MM.1S (cell line): Measurements from ENCODE around the gene HOXB6.

Experiments used
- DNase-seq: peaks from one replicate; pipeline ENCODE4 v3.0.0-alpha.2; 2015
- H2AFZ ChIP-seq: fragments of 300-600 bp; sonication (generic); 2 replicates; pipeline ENCODE4 v1.6.0; 2016; ENCODE audit warnings: antibody characterized with exemption, low read length
- H3F3A ChIP-seq: fragments of 300-600 bp; sonication (generic); 2 replicates; pipeline ENCODE4 v1.6.1; 2016; ENCODE audit warnings: mild to moderate bottlenecking, antibody characterized with exemption, low read length, moderate library complexity, mixed read lengths; ENCODE audit not compliant: insufficient read depth
- H3K27ac ChIP-seq: fragments of 300-600 bp; sonication (generic); 2 replicates; pipeline ENCODE4 v1.5.1; 2016; ENCODE audit warnings: mild to moderate bottlenecking, low read length
- H3K27me3 ChIP-seq: fragments of 300-600 bp; sonication (generic); replicated peaks from 2 replicates; pipeline ENCODE4 v1.6.0; 2016; ENCODE audit warnings: low read length; ENCODE audit not compliant: insufficient read depth
- H3K36me3 ChIP-seq: fragments of 300-600 bp; sonication (generic); replicated peaks from 2 replicates; pipeline ENCODE4 v1.6.1; 2016; ENCODE audit warnings: mild to moderate bottlenecking, low read length, mixed read lengths; ENCODE audit not compliant: insufficient read depth
- H3K4me1 ChIP-seq: fragments of 300-600 bp; sonication (generic); 2 replicates; pipeline ENCODE4 v1.6.1; 2016; ENCODE audit warnings: low read length, mixed read lengths
- H3K4me2 ChIP-seq: fragments of 300-600 bp; sonication (generic); 2 replicates; pipeline ENCODE4 v1.6.0; 2016; ENCODE audit warnings: low read depth, low read length
- H3K4me3 ChIP-seq: fragments of 300-600 bp; sonication (generic); 2 replicates; pipeline ENCODE4 v1.5.1; 2016; ENCODE audit warnings: low read length, mixed read lengths
- H3K79me2 ChIP-seq: fragments of 300-600 bp; sonication (generic); 2 replicates; pipeline ENCODE4 v1.6.1; 2016; ENCODE audit warnings: mixed run types, low read length, mixed read lengths
- H3K9ac ChIP-seq: fragments of 300-600 bp; sonication (generic); 2 replicates; pipeline ENCODE4 v1.6.1; 2016; ENCODE audit warnings: low read length, mixed read lengths
- H3K9me2 ChIP-seq: fragments of 300-600 bp; sonication (generic); replicated peaks from 2 replicates; pipeline ENCODE4 v1.6.1; 2016; ENCODE audit warnings: mild to moderate bottlenecking, low read length, mixed read lengths; ENCODE audit not compliant: insufficient read depth
- H3K9me3 ChIP-seq: fragments of 300-600 bp; sonication (generic); replicated peaks from 2 replicates; pipeline ENCODE4 v1.6.1; 2016; ENCODE audit warnings: mild to moderate bottlenecking, low read length, mixed read lengths; ENCODE audit not compliant: insufficient read depth
- H4K20me1 ChIP-seq: fragments of 300-600 bp; sonication (generic); 2 replicates; pipeline ENCODE4 v1.6.1; 2016; ENCODE audit warnings: mild to moderate bottlenecking, low read length, moderate library complexity, mixed read lengths; ENCODE audit not compliant: insufficient read depth
- CTCF ChIP-seq: fragments of 300-600 bp; sonication (generic); IDR thresholded peaks from 2 replicates; pipeline ENCODE4 v1.5.1; 2016; ENCODE audit warnings: antibody characterized with exemption, low read length, mixed read lengths
- EZH2 ChIP-seq: fragments of 300-600 bp; sonication (generic); optimal IDR thresholded peaks from 2 replicates; pipeline ENCODE3; 2017; ENCODE audit warnings: low read depth, mild to moderate bottlenecking, antibody characterized with exemption, low read length, mixed read lengths
- EZH2phosphoT487 ChIP-seq: fragments of 300-600 bp; sonication (generic); IDR thresholded peaks from 2 replicates; pipeline ENCODE4 v1.6.1; 2018; ENCODE audit warnings: antibody characterized with exemption, low read length

HOXB6 gene

DNA sequence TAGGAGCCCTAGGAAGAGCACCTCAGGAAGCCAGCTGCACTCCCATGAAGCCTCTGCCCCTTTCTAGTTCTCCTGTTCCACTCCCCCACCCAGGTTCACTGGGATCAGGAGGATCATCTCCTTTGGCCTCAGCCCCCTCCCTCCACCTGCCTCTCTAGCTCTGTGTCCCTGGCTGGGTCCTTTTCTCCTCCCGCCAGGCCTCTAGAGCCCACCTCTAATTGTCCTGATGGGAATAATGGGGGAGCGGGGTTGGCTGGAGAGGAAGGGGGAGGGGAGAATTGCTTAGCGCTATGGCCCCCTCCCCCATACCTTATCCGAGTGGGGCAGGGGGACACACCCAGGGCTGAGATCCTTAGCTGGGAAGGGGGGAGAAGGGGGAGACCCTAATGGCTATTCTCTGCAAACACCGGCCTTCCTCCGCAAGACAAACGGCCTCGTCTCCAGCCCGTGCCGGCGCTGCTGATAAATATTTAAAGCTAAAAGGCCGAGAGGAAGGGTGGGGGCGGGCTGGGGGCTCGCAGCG is 5.0 kb upstream of the HOXB6 start:
- Histone ChIP-seq H3F3A (peaks cover 4% of the 10 kb centered on the region), H3K4me1 (peaks cover 8% of the 10 kb centered on the region; the same call in 1 of the 2 replicates), H3K27me3 (peaks cover 20% of the 10 kb centered on the region), H3K9ac (peak overlapping the region; percentile 71; the same call in 1 of the 2 replicates), H3K27ac (no peak overlapping the region), H3K9me2 (no peaks in the 10 kb centered on the region), H4K20me1 (no peaks in the 10 kb centered on the region), H3K79me2 (no peaks in the 10 kb centered on the region), H3K4me2 (peak overlapping the region; percentile 99), H3K4me3 (peak overlapping the region; percentile 87), H3K36me3 (no peaks in the 10 kb centered on the region), H3K9me3 (no peaks in the 10 kb centered on the region), H2AFZ (peak overlapping the region; percentile 98)
- DNase-seq, result no peak
- TF ChIP-seq CTCF, result no peak
- TF ChIP-seq EZH2, result no peak
- no peak for TF ChIP-seq EZH2phosphoT487

DNA sequence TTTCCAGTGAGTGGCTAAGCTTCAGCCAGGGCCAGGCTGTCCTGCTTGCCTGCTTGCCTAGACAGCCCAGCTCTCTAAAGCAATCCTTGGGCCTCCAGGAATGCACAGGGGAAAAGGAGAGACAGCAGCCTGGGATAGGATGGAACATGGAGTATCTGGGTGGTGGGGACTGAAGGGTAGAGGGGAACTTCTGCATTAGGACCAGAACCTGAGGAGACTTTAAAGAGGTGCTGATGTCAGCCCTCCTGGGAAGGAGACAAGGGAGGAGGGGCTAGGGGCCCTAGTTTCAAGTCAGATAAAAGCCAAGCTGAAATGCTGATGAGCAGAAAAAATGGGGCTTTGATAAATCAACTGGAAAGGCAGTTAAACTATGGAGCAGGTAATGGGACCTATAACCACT is 4.2 kb upstream of the HOXB6 start:
- H3K27ac ChIP-seq, result no peak overlapping the region
- DNase-seq, result peak; percentile 30
- no peaks in the 10 kb centered on the region for H4K20me1 ChIP-seq
- H2AFZ ChIP-seq, result no peak overlapping the region
- H3K4me3 ChIP-seq, result no peak overlapping the region
- peaks cover 8% of the 10 kb centered on the region; the same call in 1 of the 2 replicates for H3K4me1 ChIP-seq
- no peaks in the 10 kb centered on the region for H3K79me2 ChIP-seq
- no peaks in the 10 kb centered on the region for H3K9me2 ChIP-seq
- H3F3A ChIP-seq, result peaks cover 4% of the 10 kb centered on the region
- TF ChIP-seq CTCF (no peak), EZH2phosphoT487 (no peak), EZH2 (no peak)
- no peaks in the 10 kb centered on the region for H3K9me3 ChIP-seq
- H3K36me3 ChIP-seq, result no peaks in the 10 kb centered on the region
- H3K27me3 ChIP-seq, result peaks cover 22% of the 10 kb centered on the region
- H3K9ac ChIP-seq, result no peak overlapping the region
- H3K4me2 ChIP-seq, result no peak overlapping the region

DNA sequence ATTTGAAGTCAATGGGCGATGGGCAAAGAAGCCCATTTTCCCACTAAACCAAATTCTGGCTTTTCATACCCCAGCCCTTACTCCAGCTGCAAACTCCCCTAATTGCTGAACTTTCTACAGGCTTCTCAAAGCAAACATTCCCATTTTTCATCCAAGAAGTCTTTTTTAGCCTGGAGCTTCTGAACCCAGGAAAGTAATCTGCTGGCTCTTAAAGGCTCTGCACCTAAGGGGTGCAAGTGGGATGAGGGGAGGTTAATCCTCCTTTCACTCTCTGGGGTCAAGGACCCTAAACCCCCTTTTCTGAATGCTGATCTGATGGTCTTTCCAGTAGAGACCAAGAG is 3.7 kb upstream of the HOXB6 start:
- no peak for DNase-seq
- no peaks in the 10 kb centered on the region for H3K79me2 ChIP-seq

More for the DNA sequence above, 3.7 kb upstream of the HOXB6 start:
- Histone ChIP-seq H4K20me1 (no peaks in the 10 kb centered on the region), H3K4me3 (no peak overlapping the region), H3K27ac (no peak overlapping the region), H3F3A (peaks cover 4% of the 10 kb centered on the region), H3K4me2 (no peak overlapping the region), H3K27me3 (peaks cover 22% of the 10 kb centered on the region), H2AFZ (no peak overlapping the region), H3K9me3 (no peaks in the 10 kb centered on the region), H3K9me2 (no peaks in the 10 kb centered on the region), H3K9ac (no peak overlapping the region), H3K36me3 (no peaks in the 10 kb centered on the region), H3K4me1 (peaks cover 8% of the 10 kb centered on the region; the same call in 1 of the 2 replicates)
- no peak for TF ChIP-seq CTCF
- no peak for TF ChIP-seq EZH2phosphoT487
- TF ChIP-seq EZH2, result no peak
